K562 (cell line): Measurements from ENCODE around the gene ZBTB42. TPM values are rescaled to one million over a fixed set of nuclear protein-coding genes. Genes with fewer than 3 reads are reported as not detected.

Experiments used
- CTBP1 ChIP-seq: fragments of 450-650 bp; IDR thresholded peaks from 2 replicates; pipeline ENCODE4 v1.6.1; 2016; ENCODE audit warnings: borderline replicate concordance
- GABPA ChIP-seq: fragments of 200-800 bp; sonication (Bioruptor generic); conservative IDR thresholded peaks from 2 replicates; pipeline ENCODE4 v1.6.1; 2016; ENCODE audit warnings: low read depth, missing genetic modification characterization, missing compliant biosample characterization
- GABPB1 ChIP-seq: sonication (generic); formaldehyde crosslinking; IDR thresholded peaks from 2 replicates; pipeline ENCODE4 v1.8.0; 2022; ENCODE audit warnings: mild to moderate bottlenecking, missing genetic modification reagents
- SIX5 ChIP-seq, 2 experiments: IDR thresholded peaks; 2 replicates each; pipeline ENCODE4 v1.6.1; 2011; ENCODE audit warnings: low read length in 2 of 2, borderline replicate concordance in 1 of 2, low read depth in 1 of 2, mild to moderate bottlenecking in 1 of 2, moderate library complexity in 1 of 2; ENCODE audit not compliant: insufficient read depth in 1 of 2
- ZNF263 ChIP-seq: sonication (generic); formaldehyde crosslinking; IDR thresholded peaks from 2 replicates; pipeline ENCODE4 v1.8.0; 2022; ENCODE audit warnings: mild to moderate bottlenecking, missing genetic modification reagents, borderline replicate concordance
- ZNF584 ChIP-seq: fragments of 200-800 bp; sonication (Bioruptor generic); IDR thresholded peaks from 2 replicates; pipeline ENCODE4 v1.6.1; 2016; ENCODE audit warnings: low read depth, mild to moderate bottlenecking, missing genetic modification characterization, missing compliant biosample characterization
- polyA plus RNA-seq, 8 experiments: library from polyadenylated mRNA; depleted of rRNA in 4 of 8; stranded (reverse) in 5 of 8; unstranded in 3 of 8; fragments of >200 nt; fragmentation: Nextera tagmentation in 2 of 8; fragmentation: Illumina TruSeq in 1 of 8; extraction: Ambion mirVana in 2 of 8; extraction: Trizol in 1 of 8; gene quantifications; 2 replicates each; pipeline versions ENCODE4 v1.2.1 to v1.2.3, GENCODE V29; 2011 to 2014; ENCODE audit warnings: inconsistent platforms in 1 of 8, missing spikeins in 1 of 8
- total RNA-seq, 7 experiments: library from RNA; depleted of rRNA in 6 of 7; stranded (reverse); fragments of >200 nt in 6 of 7; fragmentation: Illumina TruSeq in 2 of 7; extraction: Trizol in 2 of 7; gene quantifications; 2 replicates each; pipeline versions ENCODE4 v1.2.1 to v1.2.3, GENCODE V29; 2011 to 2021; ENCODE audit warnings: low replicate concordance in 1 of 7
- TF ChIP-seq, protein P1 (sequence below): sonication (generic); formaldehyde crosslinking; IDR thresholded peaks from 2 replicates; pipeline ENCODE4 v1.9.0; 2022; ENCODE audit warnings: mild to moderate bottlenecking, missing genetic modification reagents
- TF ChIP-seq, protein P2 (sequence below): fragments of 450-650 bp; IDR thresholded peaks from 2 replicates; pipeline ENCODE4 v1.6.1; 2014; ENCODE audit warnings: low read depth, mild to moderate bottlenecking, moderate library complexity, borderline replicate concordance
- TF ChIP-seq, protein P3 (sequence below), 2 experiments: fragments of 250-450 bp in 1 of 2; fragments of 450-650 bp in 1 of 2; sonication (Bioruptor Pico) in 1 of 2; IDR thresholded peaks; 2 replicates each; pipeline versions ENCODE4 v1.6.1 to v1.8.0; 2016 to 2021; ENCODE audit warnings: mild to moderate bottlenecking in 2 of 2, moderate library complexity in 2 of 2, missing compliant biosample characterization in 1 of 2, missing genetic modification characterization in 1 of 2

ZBTB42 gene
- total and polyA plus RNA-seq, 9 of the 15 experiments (the other 6 are each of a cell fraction or from before 2014, with no cell fraction given): 0.03 to 8.5 (median 2.4) TPM

DNA sequence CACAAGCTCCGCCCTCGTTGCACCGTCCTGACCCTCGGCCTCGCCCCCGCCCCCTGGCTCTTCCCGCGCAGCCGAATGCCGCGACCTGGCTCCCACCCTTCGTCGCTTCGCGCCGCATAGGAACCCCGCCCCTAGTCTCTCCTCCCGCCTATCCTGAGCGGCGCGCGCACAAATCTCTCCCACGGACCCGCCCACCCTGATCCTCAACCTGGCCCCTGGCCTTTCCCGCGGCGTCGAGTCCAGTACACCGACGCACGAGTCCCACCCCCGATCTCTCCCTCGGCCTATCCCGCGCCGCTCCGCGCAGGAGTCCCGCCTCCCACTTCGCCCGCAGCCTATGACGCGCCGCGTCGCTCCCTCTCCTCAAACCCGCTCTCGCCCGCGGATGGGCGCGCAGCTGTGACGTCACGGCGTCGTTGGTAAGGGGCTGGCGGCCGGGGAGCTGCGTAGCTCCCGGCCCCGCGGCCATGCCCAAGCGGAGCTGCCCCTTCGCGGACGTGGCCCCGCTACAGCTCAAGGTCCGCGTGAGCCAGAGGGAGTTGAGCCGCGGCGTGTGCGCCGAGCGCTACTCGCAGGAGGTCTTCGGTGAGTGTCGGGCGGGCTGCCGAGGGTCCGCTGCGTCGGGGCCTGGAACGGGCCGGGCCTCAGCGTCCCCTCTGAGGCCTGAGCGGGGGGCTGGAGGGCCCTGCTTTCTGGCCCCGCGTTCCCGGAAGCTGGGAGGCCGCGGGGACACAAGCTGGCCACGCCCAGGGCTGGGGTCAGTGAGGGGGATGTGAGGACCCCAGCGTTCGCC lies 48.0 kb upstream of the ZBTB42 start, which contains the start of gene SIVA1 (continued):
- TF ChIP-seq ZNF263 (peak; percentile 22; the same call in 1 of the 2 replicates), GABPB1 (peak; percentile 33; the same call in 1 of the 2 replicates), GABPA (tag) (peak; percentile 42), SIX5 (IDR thresholded peaks at IDR 0.05; ENCODE audit: borderline replicate concordance in 1 of 2, insufficient read depth in 1 of 2, low read depth in 1 of 2, low read length in 2 of 2) (peak in 1 of 2 experiments; percentile 38; a peak in 1 of 4 replicates), ZNF584 (CRISPR knock-in tag) (no peak), CTBP1 (peak; percentile 43)
- TF ChIP-seq, protein P1, sequence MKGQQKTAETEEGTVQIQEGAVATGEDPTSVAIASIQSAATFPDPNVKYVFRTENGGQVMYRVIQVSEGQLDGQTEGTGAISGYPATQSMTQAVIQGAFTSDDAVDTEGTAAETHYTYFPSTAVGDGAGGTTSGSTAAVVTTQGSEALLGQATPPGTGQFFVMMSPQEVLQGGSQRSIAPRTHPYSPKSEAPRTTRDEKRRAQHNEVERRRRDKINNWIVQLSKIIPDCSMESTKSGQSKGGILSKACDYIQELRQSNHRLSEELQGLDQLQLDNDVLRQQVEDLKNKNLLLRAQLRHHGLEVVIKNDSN (CRISPR knock-in tag): peak; percentile 30; the same call in 1 of the 2 replicates
- TF ChIP-seq, protein P2, sequence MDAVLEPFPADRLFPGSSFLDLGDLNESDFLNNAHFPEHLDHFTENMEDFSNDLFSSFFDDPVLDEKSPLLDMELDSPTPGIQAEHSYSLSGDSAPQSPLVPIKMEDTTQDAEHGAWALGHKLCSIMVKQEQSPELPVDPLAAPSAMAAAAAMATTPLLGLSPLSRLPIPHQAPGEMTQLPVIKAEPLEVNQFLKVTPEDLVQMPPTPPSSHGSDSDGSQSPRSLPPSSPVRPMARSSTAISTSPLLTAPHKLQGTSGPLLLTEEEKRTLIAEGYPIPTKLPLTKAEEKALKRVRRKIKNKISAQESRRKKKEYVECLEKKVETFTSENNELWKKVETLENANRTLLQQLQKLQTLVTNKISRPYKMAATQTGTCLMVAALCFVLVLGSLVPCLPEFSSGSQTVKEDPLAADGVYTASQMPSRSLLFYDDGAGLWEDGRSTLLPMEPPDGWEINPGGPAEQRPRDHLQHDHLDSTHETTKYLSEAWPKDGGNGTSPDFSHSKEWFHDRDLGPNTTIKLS: peak; percentile 63; the same call in 1 of the 2 replicates
- TF ChIP-seq, protein P3, sequence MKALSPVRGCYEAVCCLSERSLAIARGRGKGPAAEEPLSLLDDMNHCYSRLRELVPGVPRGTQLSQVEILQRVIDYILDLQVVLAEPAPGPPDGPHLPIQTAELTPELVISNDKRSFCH (CRISPR knock-in tag; IDR thresholded peaks at IDR 0.05): no peak
- TF ChIP-seq, protein P3 (tag; IDR thresholded peaks at IDR 0.05): peak; percentile 27; the same call in 1 of the 2 replicates
